K562 treated with DMSO at 1 percent for 4 hours (cell line): ENCODE data around the gene COMP. TPM values are rescaled to one million over a fixed set of nuclear protein-coding genes. Genes with fewer than 3 reads are reported as not detected.

Source experiments
- total RNA-seq: library from RNA; unstranded; fragments of 300-600 nt; gene quantifications from 2 replicates; pipeline ENCODE4 v1.2.3, GENCODE V29; 2022; ENCODE audit not compliant: insufficient read depth

COMP gene
- total RNA-seq: not detected in 2 replicates

GRCh38 chr19:18790566-18791314 lies at the start of gene COMP:
TSS of gene COMP (minus strand) at chr19:18791305. CDS start at chr19:18791269, 36 bp downstream.

GRCh38 chr19:18831524-18832305 lies 40.6 kb upstream of the COMP start, which contains the start of gene UPF1:
TSS of gene UPF1 (plus strand) at chr19:18831959. CDS start at chr19:18832210, 251 bp downstream.

Other genes starting within 250 kb of the COMP start
- gene FKBP8, start 247.7 kb downstream of the COMP start, total RNA-seq: 338 and 375 TPM in 2 replicates
- 151 and 162 TPM in 2 replicates for gene KXD1, start 233.4 kb downstream of the COMP start, total RNA-seq
- gene UBA52, start 219.4 kb downstream of the COMP start, total RNA-seq: 2,638 and 2,847 TPM in 2 replicates
- gene REX1BD, start 202.5 kb downstream of the COMP start, total RNA-seq: 80.6 and 108 TPM in 2 replicates
- gene CRLF1, start 184.5 kb downstream of the COMP start, total RNA-seq: 4.2 TPM in 1 of 2 replicates, not detected in the other
- 0.41 TPM in 1 of 2 replicates, not detected in the other for gene TMEM59L, start 178.4 kb downstream of the COMP start, total RNA-seq
- gene KLHL26, start 154.3 kb downstream of the COMP start, total RNA-seq: 10.1 and 13.3 TPM in 2 replicates
- 11.7 and 13.6 TPM in 2 replicates for gene CRTC1, start 107.6 kb downstream of the COMP start, total RNA-seq
- gene UPF1, start 40.7 kb upstream of the COMP start, total RNA-seq: 72.8 and 86.1 TPM in 2 replicates
- 0.74 TPM in 1 of 2 replicates, not detected in the other for gene CERS1, start 104.9 kb upstream of the COMP start, total RNA-seq
- gene COPE, start 128.1 kb upstream of the COMP start, total RNA-seq: 391 and 452 TPM in 2 replicates
- gene DDX49, start 128.4 kb upstream of the COMP start, total RNA-seq: 68.2 and 90.6 TPM in 2 replicates
- gene HOMER3, start 149.9 kb upstream of the COMP start, total RNA-seq: 8.1 and 8.2 TPM in 2 replicates
- gene SUGP2, start 242.2 kb upstream of the COMP start, total RNA-seq: 53.2 and 71.3 TPM in 2 replicates
- gene ARMC6, start 242.3 kb upstream of the COMP start, total RNA-seq: 33.5 and 46.5 TPM in 2 replicates